SK-N-SH (cell line): ENCODE measurements around the gene CFAP92. TPM values are rescaled to one million over a fixed set of nuclear protein-coding genes. Genes with fewer than 3 reads are reported as not detected.

Experiments
- CTCF ChIA-PET: fragments of 300-600, 350-600 bp; formaldehyde crosslinking; extraction: SDS; loops from one replicate; lab custom pipeline; 2021; lab: Yijun Ruan, JAX
- POLR2A ChIA-PET: fragments of 350-600 bp; sonication (Branson Sonifier 250); formaldehyde crosslinking; extraction: SDS; loops from one replicate; lab custom pipeline; 2020; ENCODE audit warnings: antibody characterized with exemption, inconsistent platforms; lab: Yijun Ruan, JAX
- DNase-seq: peaks from one replicate; pipeline ENCODE4 v3.0.0; 2012
- H2AFZ ChIP-seq: fragments of 200-600 bp; sonication (generic); 2 replicates; pipeline ENCODE4 v1.8.1; 2016; ENCODE audit warnings: antibody characterized with exemption, mild to moderate bottlenecking, low read depth
- H3F3A ChIP-seq: fragments of 200-600 bp; sonication (generic); replicated peaks from 2 replicates; pipeline ENCODE3; 2016; ENCODE audit warnings: antibody characterized with exemption, mild to moderate bottlenecking; ENCODE audit not compliant: insufficient read depth
- H3K27ac ChIP-seq, 2 experiments: fragments of 200-500 bp in 1 of 2; fragments of 200-600 bp in 1 of 2; sonication (Bioruptor generic) in 1 of 2; sonication (generic), shearing (Covaris generic) in 1 of 2; 2 replicates each; pipeline versions ENCODE4 v1.5.1 to v1.6.1; 2014 to 2016; ENCODE audit warnings: low read depth in 2 of 2, inconsistent platforms in 1 of 2, low read length in 1 of 2, mild to moderate bottlenecking in 1 of 2, mixed read lengths in 1 of 2
- H3K27me3 ChIP-seq: fragments of 200-600 bp; sonication (generic), shearing (Covaris generic); 2 replicates; pipeline ENCODE4 v1.6.1; 2016; ENCODE audit warnings: mixed run types; ENCODE audit not compliant: insufficient read depth
- H3K36me3 ChIP-seq, 2 experiments: fragments of 200-500 bp in 1 of 2; fragments of 200-600 bp in 1 of 2; sonication (Bioruptor generic) in 1 of 2; sonication (generic) in 1 of 2; replicated peaks in 1 of 2; 2 replicates each; pipeline versions ENCODE3 to v1.5.1; 2014 to 2016; ENCODE audit warnings: low read length in 1 of 2, mild to moderate bottlenecking in 1 of 2; ENCODE audit not compliant: insufficient read depth in 2 of 2, control insufficient read depth in 1 of 2
- H3K4me1 ChIP-seq, 2 experiments: fragments of 200-500 bp in 1 of 2; fragments of 200-600 bp in 1 of 2; sonication (Bioruptor generic) in 1 of 2; sonication (generic), shearing (Covaris generic) in 1 of 2; 2 replicates each; pipeline versions ENCODE4 v1.5.1 to v1.6.1; 2014 to 2016; ENCODE audit warnings: low read depth in 1 of 2, low read length in 1 of 2, mixed run types in 1 of 2; ENCODE audit not compliant: insufficient read depth in 2 of 2, control insufficient read depth in 1 of 2
- H3K4me2 ChIP-seq: fragments of 200-600 bp; sonication (generic), shearing (Covaris generic); 2 replicates; pipeline ENCODE4 v1.6.1; 2017; ENCODE audit warnings: mixed run types
- H3K4me3 ChIP-seq, 2 experiments: fragments of 200-500 bp in 1 of 2; fragments of 200-600 bp in 1 of 2; sonication (Bioruptor generic) in 1 of 2; sonication (generic), shearing (Covaris generic) in 1 of 2; 2 replicates each; pipeline versions ENCODE4 v1.5.1 to v1.8.1; 2014 to 2016; ENCODE audit warnings: low read depth in 2 of 2, inconsistent platforms in 1 of 2, low read length in 1 of 2, mild to moderate bottlenecking in 1 of 2, mixed read lengths in 1 of 2, moderate library complexity in 1 of 2
- H3K79me2 ChIP-seq: fragments of 200-600 bp; sonication (generic); 2 replicates; pipeline ENCODE4 v1.8.1; 2017; ENCODE audit warnings: mild to moderate bottlenecking; ENCODE audit not compliant: insufficient read depth
- H3K9ac ChIP-seq: fragments of 200-600 bp; sonication (generic); 2 replicates; pipeline ENCODE4 v1.6.1; 2017; ENCODE audit warnings: mixed run types
- H3K9me2 ChIP-seq: fragments of 200-600 bp; sonication (generic); 2 replicates; pipeline ENCODE4 v1.6.1; 2017; ENCODE audit warnings: mixed run types
- H3K9me3 ChIP-seq: fragments of 200-600 bp; sonication (generic); 2 replicates; pipeline ENCODE4 v1.6.1; 2017; ENCODE audit warnings: mixed run types, mild to moderate bottlenecking, moderate library complexity
- H4K20me1 ChIP-seq: fragments of 200-600 bp; sonication (generic); 2 replicates; pipeline ENCODE4 v1.6.1; 2017; ENCODE audit warnings: mild to moderate bottlenecking, mixed run types; ENCODE audit not compliant: insufficient read depth
- CHD2 ChIP-seq: fragments of 150-350 bp; IDR thresholded peaks from 2 replicates; pipeline ENCODE4 v1.6.1; 2018; ENCODE audit warnings: low read length; ENCODE audit not compliant: partially characterized antibody
- CTCF ChIP-seq: fragments of 200-600 bp; sonication (generic); IDR thresholded peaks from 2 replicates; pipeline ENCODE4 v1.6.1; 2017; ENCODE audit warnings: antibody characterized with exemption, mild to moderate bottlenecking, moderate library complexity
- EP300 ChIP-seq, 2 experiments: IDR thresholded peaks; 2 replicates each; pipeline versions ENCODE4 v1.4.0 to v1.6.1; 2012; ENCODE audit warnings: borderline replicate concordance in 1 of 2, low read depth in 1 of 2, low read length in 1 of 2
- EZH2phosphoT487 ChIP-seq: fragments of 200-600 bp; sonication (generic); IDR thresholded peaks from 2 replicates; pipeline ENCODE4 v1.6.1; 2017; ENCODE audit warnings: low read depth, mixed run types, mild to moderate bottlenecking, antibody characterized with exemption, moderate library complexity, borderline replicate concordance
- FOSL2 ChIP-seq: IDR thresholded peaks from 2 replicates; pipeline ENCODE4 v1.4.0; 2012; ENCODE audit warnings: low read depth, mild to moderate bottlenecking, moderate library complexity, borderline replicate concordance
- FOXM1 ChIP-seq: IDR thresholded peaks from 2 replicates; pipeline ENCODE4 v1.4.0; 2012; ENCODE audit warnings: low read depth, mild to moderate bottlenecking
- GATA2 ChIP-seq: sonication (generic); formaldehyde crosslinking; IDR thresholded peaks from 2 replicates; pipeline ENCODE4 v1.5.0; 2020; ENCODE audit warnings: mild to moderate bottlenecking, missing genetic modification reagents
- JUND ChIP-seq: IDR thresholded peaks from 2 replicates; pipeline ENCODE4 v1.4.0; 2012
- MXI1 ChIP-seq: IDR thresholded peaks from 2 replicates; pipeline ENCODE4 v1.6.1; 2012; ENCODE audit warnings: mild to moderate bottlenecking, low read depth, low read length, improper control_type of control experiment
- NFIC ChIP-seq: IDR thresholded peaks from 2 replicates; pipeline ENCODE4 v1.4.0; 2012; ENCODE audit warnings: borderline replicate concordance
- PBX3 ChIP-seq: IDR thresholded peaks from 2 replicates; pipeline ENCODE4; 2012
- REST ChIP-seq: IDR thresholded peaks from 2 replicates; pipeline ENCODE4 v1.6.1; 2012; ENCODE audit warnings: mild to moderate bottlenecking, low read depth, low read length, moderate library complexity
- RFX5 ChIP-seq: IDR thresholded peaks from 2 replicates; pipeline ENCODE4 v1.6.1; 2012; ENCODE audit warnings: mild to moderate bottlenecking, improper control_type of control experiment, low read length
- RXRA ChIP-seq: IDR thresholded peaks from 2 replicates; pipeline ENCODE4 v1.4.0; 2012; ENCODE audit warnings: low read depth, mild to moderate bottlenecking, borderline replicate concordance
- SMC3 ChIP-seq: IDR thresholded peaks from 2 replicates; pipeline ENCODE4 v1.6.1; 2012; ENCODE audit warnings: low read depth, low read length, improper control_type of control experiment
- TCF12 ChIP-seq: IDR thresholded peaks from 2 replicates; pipeline ENCODE4 v1.4.0; 2012
- USF2 ChIP-seq: fragments of 150-350 bp; IDR thresholded peaks from 2 replicates; pipeline ENCODE4 v1.6.1; 2017; ENCODE audit warnings: antibody characterized with exemption, low read length, low read depth, borderline replicate concordance
- ZBTB33 ChIP-seq: IDR thresholded peaks from 2 replicates; pipeline ENCODE4 v1.4.0; 2012; ENCODE audit warnings: low read depth, borderline replicate concordance
- WGBS: methylation state at CpG from one replicate; pipeline ENCODE4 v1.1.6; 2017; ENCODE audit warnings: low lambda C conversion rate; 5-methylcytosine and 5-hydroxymethylcytosine counted together
- polyA plus RNA-seq, 3 experiments: library from polyadenylated mRNA; depleted of rRNA; stranded (reverse); fragments of >200 nt; gene quantifications; 2 replicates each; pipeline ENCODE4 v1.2.3, GENCODE V29; 2012

CFAP92 gene
- polyA plus RNA-seq, 1 of the 3 experiments (the other 2 are of a cell fraction): not detected

- Histone ChIP-seq H3K27me3 (peaks cover 10% of the 10 kb centered on the region; the same call in 1 of the 2 replicates), H3K4me2 (no peak overlapping the region), H3K9ac (no peak overlapping the region), H3K9me3 (no peaks in the 10 kb centered on the region), H3K36me3 (no peaks in the 10 kb centered on the region), H2AFZ (no peak overlapping the region), H3K4me1 (no peaks in the 10 kb centered on the region), H4K20me1 (no peaks in the 10 kb centered on the region), H3K79me2 (no peaks in the 10 kb centered on the region), H3F3A (no peaks in the 10 kb centered on the region), H3K9me2 (no peaks in the 10 kb centered on the region), H3K4me3 (no peak overlapping the region), H3K27ac (no peak overlapping the region)
- TF ChIP-seq JUND (no peak), RFX5 (no peak), MXI1 (no peak), CHD2 (no peak), FOXM1 (no peak), PBX3 (no peak), EP300 (IDR thresholded peaks at IDR 0.05; ENCODE audit: borderline replicate concordance in 1 of 2, low read depth in 1 of 2, low read length in 1 of 2) (no peak), NFIC (no peak), GATA2 (no peak), FOSL2 (no peak), TCF12 (no peak), CTCF (no peak), EZH2phosphoT487 (no peak), SMC3 (no peak), RXRA (no peak)
- no peak for DNase-seq
- ChIA-PET POLR2A (no interaction called here), CTCF (interaction anchor here (0.7 to 1.9 kb wide), 3 partner anchors 42 to 236 kb away, joined by 3 to 5 read pairs (median 3); no protein-coding TSS in a partner anchor)
- WGBS: 69% methylated on average over 2 of the region's 2 CpGs
Observed at GRCh38 chr3:129009266-129009665, 15.4 kb upstream of the CFAP92 start.

GRCh38 chr3:129007792-129008191 lies 13.9 kb upstream of the CFAP92 start:
- CTCF ChIA-PET: interaction anchor here (1.3 kb wide), 1 partner anchor 45 kb away, joined by 4 read pairs; no protein-coding TSS in a partner anchor
- POLR2A ChIA-PET: no interaction called here
- WGBS: 49% methylated on average over 2 of the region's 2 CpGs

More at GRCh38 chr3:129007792-129008191, 13.9 kb upstream of the CFAP92 start:
- H3K4me1 ChIP-seq: peaks cover 0 to 2% of the 10 kb centered on the region in 2 experiments; a peak in 1 of 4 replicates
- no peaks in the 10 kb centered on the region for H3K9me3 ChIP-seq
- H3K27me3 ChIP-seq: peaks cover 17% of the 10 kb centered on the region
- H3K9ac ChIP-seq: no peak overlapping the region
- H3K9me2 ChIP-seq: no peaks in the 10 kb centered on the region
- no peak overlapping the region for H3K4me3 ChIP-seq
- no peak for DNase-seq
- no peak overlapping the region for H3K27ac ChIP-seq
- H3K4me2 ChIP-seq: no peak overlapping the region
- H2AFZ ChIP-seq: no peak overlapping the region
- no peaks in the 10 kb centered on the region for H3K36me3 ChIP-seq
- H3F3A ChIP-seq: no peaks in the 10 kb centered on the region
- TF ChIP-seq ZBTB33 (no peak), GATA2 (no peak), REST (no peak), PBX3 (no peak), USF2 (no peak)
- no peaks in the 10 kb centered on the region for H4K20me1 ChIP-seq
- H3K79me2 ChIP-seq: no peaks in the 10 kb centered on the region
